GM19463 (cell line): ENCODE results near the gene NDUFAF7.
"Not testable (repeated sequence)": the region's sequence is repeated elsewhere in the genome, so short reads cannot be mapped to it uniquely, and the experiment has no call there.

Source experiments
- ATAC-seq: cut with Tn5 transposase; IDR thresholded peaks from one replicate; pipeline ENCODE4 v1.9.1; 2021; ENCODE audit warnings: mild to moderate bottlenecking, moderate library complexity; ENCODE audit not compliant: unreplicated experiment

The NDUFAF7 gene

GRCh38 chr2:37231241-37232130, at the start of gene NDUFAF7, which contains the start of gene CEBPZ:
NDUFAF7 (plus strand) TSS chr2:37231658; CDS start chr2:37231706, 48 bp downstream.
CEBPZ (minus strand) TSS chr2:37231596; CDS start chr2:37231567, 29 bp downstream.
- peak; percentile 95 for ATAC-seq

GRCh38 chr2:37181726-37182684, 49.5 kb upstream of the NDUFAF7 start:
- no peak for ATAC-seq

- ATAC-seq: no peak
Observed at GRCh38 chr2:37188570-37188969, 42.9 kb upstream of the NDUFAF7 start, which contains the start of gene SULT6B1. SULT6B1 (minus strand) TSS chr2:37188670; CDS start chr2:37188640, 30 bp downstream.

GRCh38 chr2:37189452-37190153, 41.9 kb upstream of the NDUFAF7 start:
- ATAC-seq: no peak

- no peak for ATAC-seq
Observed at GRCh38 chr2:37190290-37190689, 41.2 kb upstream of the NDUFAF7 start.

- ATAC-seq: no peak
Observed at GRCh38 chr2:37191253-37191652, 40.2 kb upstream of the NDUFAF7 start.

GRCh38 chr2:37191747-37192146, 39.7 kb upstream of the NDUFAF7 start:
- ATAC-seq: no peak

GRCh38 chr2:37192551-37192950, 38.9 kb upstream of the NDUFAF7 start:
- no peak for ATAC-seq

- not testable (repeated sequence) for ATAC-seq
Observed at GRCh38 chr2:37195862-37196319, 35.6 kb upstream of the NDUFAF7 start.

- peak; percentile 71 for ATAC-seq
Observed at GRCh38 chr2:37196320-37197195, 34.9 kb upstream of the NDUFAF7 start, which contains the start of gene CEBPZOS. CEBPZOS (plus strand) TSS chr2:37196496; CDS start chr2:37199705, 3,209 bp downstream.

- no peak for ATAC-seq
Observed at GRCh38 chr2:37198681-37199065, 32.8 kb upstream of the NDUFAF7 start.

GRCh38 chr2:37201208-37201607, 30.2 kb upstream of the NDUFAF7 start:
- ATAC-seq: no peak

- no peak for ATAC-seq
Observed at GRCh38 chr2:37201766-37202165, 29.7 kb upstream of the NDUFAF7 start.

- no peak for ATAC-seq
Observed at GRCh38 chr2:37203708-37204107, 27.8 kb upstream of the NDUFAF7 start.

GRCh38 chr2:37205071-37205661, 26.3 kb upstream of the NDUFAF7 start:
- not testable (repeated sequence) for ATAC-seq

GRCh38 chr2:37205689-37206341, 25.6 kb upstream of the NDUFAF7 start:
- ATAC-seq: no peak

- not testable (repeated sequence) for ATAC-seq
Observed at GRCh38 chr2:37206760-37207159, 24.7 kb upstream of the NDUFAF7 start.

GRCh38 chr2:37211212-37211611, 20.2 kb upstream of the NDUFAF7 start:
- ATAC-seq: no peak
